AG04449 (cell line): ENCODE results near the gene PROM1.

Source experiments
- CTCF ChIA-PET: fragments of 350-600 bp; formaldehyde crosslinking; extraction: SDS; loops from one replicate; lab custom pipeline; 2021; ENCODE audit warnings: antibody characterized with exemption; lab: Yijun Ruan, JAX
- POLR2A ChIA-PET: fragments of 400-600, 350-600 bp; formaldehyde crosslinking; extraction: SDS; loops from one replicate; lab custom pipeline; 2020; ENCODE audit warnings: antibody characterized with exemption, inconsistent platforms; lab: Yijun Ruan, JAX
- DNase-seq: peaks from one replicate; pipeline ENCODE4 v3.0.0-alpha.2; 2010; ENCODE audit warnings: low read depth, low spot score
- H3K4me3 ChIP-seq: 2 replicates; pipeline ENCODE4 v1.5.1; 2011; ENCODE audit warnings: low read depth, mild to moderate bottlenecking, control low read depth, low read length
- TF ChIP-seq, protein P1 (sequence below): IDR thresholded peaks from one replicate; pipeline ENCODE4 v1.5.1; 2011; ENCODE audit warnings: mild to moderate bottlenecking, moderate library complexity, low read length, control low read depth, inconsistent platforms; ENCODE audit not compliant: insufficient read depth; ENCODE audit errors: missing control alignments

Gene PROM1

DNA sequence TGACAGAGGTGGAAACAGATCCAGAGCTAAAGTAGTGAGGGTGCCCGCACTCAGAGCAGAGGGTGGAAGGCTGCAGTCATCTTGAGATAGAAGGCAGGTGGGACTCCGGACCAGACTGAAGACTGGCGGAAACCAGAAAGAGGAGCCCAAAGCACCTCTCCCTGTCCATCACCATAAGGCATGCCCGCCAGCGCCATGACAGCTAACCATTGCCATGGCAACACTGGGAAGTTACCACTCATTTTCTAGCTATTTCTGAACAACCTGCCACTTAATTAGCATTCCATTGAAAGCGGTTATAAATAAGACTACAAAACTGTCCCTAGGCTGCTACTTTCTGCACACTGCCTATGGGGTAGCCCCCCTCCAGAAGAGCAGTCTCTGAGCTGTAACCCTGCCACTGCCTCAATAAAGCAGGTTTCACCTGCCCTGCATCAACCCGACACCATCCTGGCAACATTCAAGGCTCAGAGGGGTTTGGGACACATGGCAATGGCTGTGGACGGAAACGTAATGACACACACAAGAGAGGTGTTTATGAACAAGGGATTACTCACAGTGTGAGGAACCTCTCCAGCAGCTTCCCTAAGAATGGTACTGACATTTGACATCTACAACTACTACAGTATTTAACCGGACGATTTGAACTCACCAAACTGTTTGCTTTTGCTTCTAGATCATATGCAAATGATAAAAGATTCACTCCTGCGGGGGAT lies 93.1 kb downstream of the PROM1 start:
- H3K4me3 ChIP-seq = no peak overlapping the region
- DNase-seq = no peak
- POLR2A ChIA-PET = no interaction called here
- TF ChIP-seq, protein P1, sequence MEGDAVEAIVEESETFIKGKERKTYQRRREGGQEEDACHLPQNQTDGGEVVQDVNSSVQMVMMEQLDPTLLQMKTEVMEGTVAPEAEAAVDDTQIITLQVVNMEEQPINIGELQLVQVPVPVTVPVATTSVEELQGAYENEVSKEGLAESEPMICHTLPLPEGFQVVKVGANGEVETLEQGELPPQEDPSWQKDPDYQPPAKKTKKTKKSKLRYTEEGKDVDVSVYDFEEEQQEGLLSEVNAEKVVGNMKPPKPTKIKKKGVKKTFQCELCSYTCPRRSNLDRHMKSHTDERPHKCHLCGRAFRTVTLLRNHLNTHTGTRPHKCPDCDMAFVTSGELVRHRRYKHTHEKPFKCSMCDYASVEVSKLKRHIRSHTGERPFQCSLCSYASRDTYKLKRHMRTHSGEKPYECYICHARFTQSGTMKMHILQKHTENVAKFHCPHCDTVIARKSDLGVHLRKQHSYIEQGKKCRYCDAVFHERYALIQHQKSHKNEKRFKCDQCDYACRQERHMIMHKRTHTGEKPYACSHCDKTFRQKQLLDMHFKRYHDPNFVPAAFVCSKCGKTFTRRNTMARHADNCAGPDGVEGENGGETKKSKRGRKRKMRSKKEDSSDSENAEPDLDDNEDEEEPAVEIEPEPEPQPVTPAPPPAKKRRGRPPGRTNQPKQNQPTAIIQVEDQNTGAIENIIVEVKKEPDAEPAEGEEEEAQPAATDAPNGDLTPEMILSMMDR = no peak
- CTCF ChIA-PET = interaction anchor here (0.9 to 2.6 kb wide), 3 partner anchors 8 to 274 kb away, joined by 3 to 17 read pairs (median 3); no protein-coding TSS in a partner anchor

GRCh38 chr4:15989424-15989823 lies 94.4 kb downstream of the PROM1 start:
- CTCF ChIA-PET = interaction anchor here (0.7 to 2.6 kb wide), 6 partner anchors 10 to 184 kb away, joined by 3 to 17 read pairs (median 5); no protein-coding TSS in a partner anchor
- no peak for DNase-seq
- H3K4me3 ChIP-seq = no peak overlapping the region
- POLR2A ChIA-PET = no interaction called here
- TF ChIP-seq, protein P1 = no peak

GRCh38 chr4:15988222-15988621 lies 95.6 kb downstream of the PROM1 start:
- H3K4me3 ChIP-seq = no peak overlapping the region
- ChIA-PET CTCF (interaction anchor here (1.4 to 2.6 kb wide), 4 partner anchors 11 to 183 kb away, joined by 3 to 17 read pairs (median 8); no protein-coding TSS in a partner anchor), POLR2A (no interaction called here)
- TF ChIP-seq, protein P1 = no peak
- DNase-seq = no peak

GRCh38 chr4:15986907-15987306 lies 96.9 kb downstream of the PROM1 start:
- ChIA-PET POLR2A (interaction anchor here (0.5 kb wide), 1 partner anchor 171 kb away, joined by 3 read pairs; no protein-coding TSS in a partner anchor), CTCF (interaction anchor here (1.0 to 2.0 kb wide), 4 partner anchors 12 to 104 kb away, joined by 5 to 7 read pairs (median 6); no protein-coding TSS in a partner anchor)
- TF ChIP-seq, protein P1 = no peak
- no peak overlapping the region for H3K4me3 ChIP-seq
- no peak for DNase-seq

- POLR2A ChIA-PET = no interaction called here
- no peak for DNase-seq
- TF ChIP-seq, protein P1 = no peak
- H3K4me3 ChIP-seq = no peak overlapping the region
- CTCF ChIA-PET = interaction anchor here (1.0 to 2.4 kb wide), 7 partner anchors 13 to 178 kb away, joined by 3 to 12 read pairs (median 3); partner anchors contain the start of gene FGFBP2
These were observed 100.2 kb downstream of the PROM1 start for GRCh38 chr4:15983610-15984009.

DNA sequence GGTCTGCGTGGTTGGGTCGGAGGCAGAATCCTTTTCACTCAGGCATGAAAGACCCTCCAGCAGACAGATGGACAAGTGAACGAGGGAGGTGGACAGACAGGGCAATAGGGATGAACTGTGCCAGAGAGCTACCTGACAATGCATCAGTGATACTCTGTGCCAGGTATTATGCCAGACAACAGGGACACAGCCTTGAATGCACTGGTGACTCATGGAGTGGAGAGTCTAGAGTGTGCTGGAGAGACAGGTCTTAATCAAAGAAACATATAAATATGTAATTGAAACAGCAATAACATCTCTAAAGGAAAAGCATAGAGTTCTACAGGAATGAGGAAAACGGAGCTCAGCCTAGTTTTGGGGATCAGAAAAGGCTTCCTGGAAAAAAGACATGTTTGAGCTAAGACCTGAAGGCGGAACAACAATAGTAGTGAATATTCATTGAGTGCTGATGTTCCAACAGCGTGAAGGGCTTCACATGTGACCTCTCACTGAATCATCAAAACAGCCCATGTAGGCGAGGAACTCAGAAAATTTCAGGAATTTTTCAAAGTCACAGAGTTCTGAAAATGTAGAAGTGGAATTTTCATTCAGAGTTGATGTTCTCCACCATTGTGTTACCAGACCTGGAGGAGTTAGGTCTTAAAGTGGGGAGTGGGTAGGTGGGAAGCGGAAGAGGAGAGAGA lies 100.8 kb downstream of the PROM1 start:
- POLR2A ChIA-PET = no interaction called here
- TF ChIP-seq, protein P1 = no peak
- DNase-seq = no peak
- H3K4me3 ChIP-seq = no peak overlapping the region
- CTCF ChIA-PET = interaction anchor here (0.8 to 2.4 kb wide), 6 partner anchors 8 to 177 kb away, joined by 3 to 12 read pairs (median 4); partner anchors contain the start of gene FGFBP2
